Measurements from ENCODE around the gene ASPSCR1. TPM values are rescaled to one million over a fixed set of nuclear protein-coding genes. Genes with fewer than 3 reads are reported as not detected.

ASPSCR1 gene
- total and polyA plus RNA-seq, 2 of the 13 experiments (the other 11 are each of a cell fraction or from before 2014, with no cell fraction given) = 274 to 314 TPM

GRCh38 chr17:82056729-82057621 lies 79.5 kb downstream of the ASPSCR1 start (continued):
- peak; percentile 69; the same call in 1 of the 2 replicates for TF ChIP-seq RBAK (CRISPR knock-in tag; IDR thresholded peaks at IDR 0.05)
- peak; percentile 73; the same call in 1 of the 2 replicates for TF ChIP-seq DMAP1 (CRISPR knock-in tag; IDR thresholded peaks at IDR 0.05)
- TF ChIP-seq SSRP1 (CRISPR knock-in tag; IDR thresholded peaks at IDR 0.05) = peak; percentile 37; the same call in 1 of the 2 replicates
- TF ChIP-seq HHEX (CRISPR knock-in tag; IDR thresholded peaks at IDR 0.05) = no peak
- TF ChIP-seq MEIS1 (CRISPR knock-in tag; IDR thresholded peaks at IDR 0.05; ENCODE audit: borderline replicate concordance) = peak; percentile 77; the same call in 1 of the 2 replicates
- no peak for TF ChIP-seq AGO1 (IDR thresholded peaks at IDR 0.05; ENCODE audit: low read depth, low read length, poor library complexity, severe bottlenecking)
- TF ChIP-seq ZNF513 (CRISPR knock-in tag; conservative IDR thresholded peaks at IDR 0.05) = no peak
- TF ChIP-seq NFAT5 (CRISPR knock-in tag; IDR thresholded peaks at IDR 0.05) = no peak
- TF ChIP-seq ZNF775 (CRISPR knock-in tag; IDR thresholded peaks at IDR 0.05; ENCODE audit: borderline replicate concordance) = no peak
- TF ChIP-seq ETV6 (CRISPR knock-in tag; conservative IDR thresholded peaks at IDR 0.05) = no peak
- no peak for TF ChIP-seq HNF1A (IDR thresholded peaks at IDR 0.05; ENCODE audit: low read depth)
- no peak for TF ChIP-seq HNF1A (CRISPR knock-in tag; IDR thresholded peaks at IDR 0.05; ENCODE audit: borderline replicate concordance)
- peak; percentile 96 for TF ChIP-seq HIC2 (CRISPR knock-in tag; IDR thresholded peaks at IDR 0.05; ENCODE audit: low read depth)
- no peak for TF ChIP-seq AKAP8 (CRISPR knock-in tag; IDR thresholded peaks at IDR 0.05)
- TF ChIP-seq FOXC1 (CRISPR knock-in tag; IDR thresholded peaks at IDR 0.05; ENCODE audit: borderline replicate concordance) = peak; percentile 24; the same call in 1 of the 2 replicates
- TF ChIP-seq ZNF17 (CRISPR knock-in tag; IDR thresholded peaks at IDR 0.05) = no peak
